OCI-LY1 (cell line): ENCODE results near the gene RRAS2.

Source experiments
- CTCF ChIP-seq: fragments of 200-600 bp; sonication (generic), shearing (Covaris generic); IDR thresholded peaks from 2 replicates; pipeline ENCODE4 v1.5.1; 2017; ENCODE audit warnings: mild to moderate bottlenecking, antibody characterized with exemption, low read length, moderate library complexity, mixed read lengths
- EZH2 ChIP-seq: fragments of 200-600 bp; sonication (generic), shearing (Covaris generic); IDR thresholded peaks from 2 replicates; pipeline ENCODE4 v1.8.0; 2017; ENCODE audit warnings: borderline replicate concordance, mixed run types, mild to moderate bottlenecking, antibody characterized with exemption, low read length, moderate library complexity, mixed read lengths

GRCh38 chr11:14237444-14237961 lies 121.5 kb downstream of the RRAS2 start:
- no peak for TF ChIP-seq CTCF
- no peak for TF ChIP-seq EZH2
